GM18502 (cell line): ENCODE data around the gene SYNDIG1.

Experiments
- ATAC-seq: cut with Tn5 transposase; IDR thresholded peaks from one replicate; pipeline ENCODE4 v1.9.1; 2021; ENCODE audit warnings: mild to moderate bottlenecking; ENCODE audit not compliant: unreplicated experiment, poor library complexity

Gene SYNDIG1

DNA sequence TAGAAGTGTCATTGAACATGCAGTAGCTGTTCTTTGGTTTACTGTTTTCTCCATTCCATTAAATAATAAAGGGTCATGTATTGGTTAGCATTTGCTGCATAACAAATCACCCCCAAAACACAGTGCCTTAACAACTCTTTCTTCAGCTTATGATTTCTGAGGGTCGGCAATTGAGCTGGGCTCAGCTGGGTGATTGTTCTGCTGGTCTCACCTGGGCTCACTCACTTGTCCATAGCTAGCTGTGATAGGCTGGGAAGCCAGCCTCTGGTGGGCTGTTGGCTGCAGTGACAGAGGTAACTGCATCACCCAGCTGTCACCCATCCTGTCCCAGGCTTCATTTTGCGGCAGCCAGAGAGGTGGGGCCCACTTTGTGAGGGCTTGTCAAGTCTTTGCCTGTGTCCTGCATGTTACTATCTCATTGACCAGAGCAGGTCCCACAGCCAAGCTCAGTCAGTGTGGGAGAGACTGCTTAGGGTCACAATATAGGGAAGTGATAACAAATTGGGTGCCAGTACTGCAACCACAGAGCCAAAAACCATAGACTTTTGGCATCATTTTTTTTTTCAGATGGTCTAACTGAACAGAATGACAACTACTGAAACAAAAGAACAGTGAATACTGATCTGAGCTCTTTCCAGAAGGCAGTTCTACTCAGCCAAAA lies 76.9 kb downstream of the SYNDIG1 start:
- no peak for ATAC-seq

DNA sequence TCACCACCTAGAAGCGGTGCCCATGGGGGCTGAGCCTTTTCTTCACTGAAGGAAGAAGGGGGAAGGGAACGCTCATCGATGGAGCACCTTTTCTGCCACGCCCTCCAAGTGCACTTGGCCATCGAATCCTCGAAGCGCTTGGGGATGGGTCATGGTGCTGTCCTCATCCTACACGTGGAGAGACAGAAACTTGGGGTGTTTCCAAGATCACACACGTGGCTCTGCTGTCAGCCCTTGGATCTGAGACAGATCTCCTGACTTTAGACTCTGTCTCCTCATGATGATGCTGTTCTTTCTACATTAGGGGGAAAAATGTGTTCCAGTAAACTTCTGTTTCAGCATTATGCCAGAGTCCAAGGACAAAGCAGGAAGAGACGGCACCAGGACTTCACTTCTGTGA lies 78.5 kb downstream of the SYNDIG1 start:
- no peak for ATAC-seq

DNA sequence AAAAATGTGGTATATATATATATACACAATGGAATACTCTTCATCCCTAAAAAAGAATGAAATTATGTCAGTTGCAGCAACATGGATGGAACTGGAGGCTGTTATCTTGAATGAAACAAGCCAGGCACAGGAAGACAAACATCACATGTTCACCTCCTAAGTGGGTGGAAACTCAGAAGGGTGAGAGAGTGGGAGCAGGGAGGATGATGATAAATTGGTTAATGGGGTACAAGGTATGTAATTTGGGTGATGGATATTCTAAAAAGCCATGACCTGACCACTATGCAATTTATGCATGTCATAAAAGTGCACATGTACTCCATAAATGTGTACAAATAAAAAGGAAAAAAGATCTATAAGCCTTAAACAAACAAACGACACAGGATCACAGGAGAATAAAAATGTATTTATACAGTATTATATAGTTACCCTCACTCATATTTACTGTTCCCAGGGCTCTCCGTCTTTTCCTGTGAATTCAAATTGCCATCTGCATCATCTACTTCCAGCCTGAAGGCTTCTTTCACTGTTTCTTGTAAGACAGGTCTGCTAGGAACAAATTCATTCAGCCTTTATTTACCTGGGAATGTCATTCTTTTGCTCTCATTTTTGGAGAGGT lies 89.8 kb downstream of the SYNDIG1 start:
- no peak for ATAC-seq

DNA sequence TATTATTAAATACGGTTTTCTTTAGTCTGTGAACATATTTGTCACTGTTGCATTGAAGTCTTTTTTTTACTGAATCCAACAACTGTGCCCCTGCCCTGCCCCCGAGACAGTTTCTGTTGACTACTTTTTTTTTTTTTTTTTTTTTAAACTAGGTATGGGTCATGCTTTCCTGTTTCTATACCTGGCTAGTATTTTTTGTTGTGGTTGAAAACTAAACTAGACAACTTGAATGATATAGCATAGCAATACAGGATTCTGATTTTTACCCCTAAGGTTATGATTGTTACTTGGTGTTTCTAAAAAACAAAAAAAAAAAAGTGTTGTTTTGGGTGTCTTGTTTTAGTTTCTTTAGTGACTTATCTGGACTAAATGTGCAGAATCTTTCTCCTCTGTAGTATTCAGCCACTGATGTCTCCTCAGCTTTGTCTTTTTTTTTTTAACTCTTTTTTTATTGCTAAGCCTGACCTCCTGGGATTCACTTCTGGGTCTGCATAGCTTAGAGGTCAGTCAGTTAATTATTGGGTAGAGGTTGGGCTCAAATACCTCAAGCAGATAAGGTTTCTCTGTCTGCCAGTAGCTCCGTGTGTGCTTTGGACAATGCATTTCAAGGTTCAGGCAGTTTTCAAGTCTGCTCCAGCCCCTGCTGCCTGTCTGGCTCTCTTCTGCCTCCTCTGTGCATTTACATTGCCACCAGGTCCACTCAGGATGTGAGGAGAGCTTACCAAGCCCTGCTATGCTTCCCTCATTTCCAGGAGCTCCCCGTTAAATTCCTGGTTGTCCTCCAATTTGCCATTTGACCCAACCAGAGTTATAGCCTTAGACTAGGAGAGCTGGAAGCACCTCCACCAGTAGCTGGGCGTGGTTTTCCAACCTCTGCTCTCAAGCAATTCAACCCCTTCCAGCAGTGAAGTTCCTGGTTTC lies 91.4 kb downstream of the SYNDIG1 start:
- ATAC-seq = no peak

DNA sequence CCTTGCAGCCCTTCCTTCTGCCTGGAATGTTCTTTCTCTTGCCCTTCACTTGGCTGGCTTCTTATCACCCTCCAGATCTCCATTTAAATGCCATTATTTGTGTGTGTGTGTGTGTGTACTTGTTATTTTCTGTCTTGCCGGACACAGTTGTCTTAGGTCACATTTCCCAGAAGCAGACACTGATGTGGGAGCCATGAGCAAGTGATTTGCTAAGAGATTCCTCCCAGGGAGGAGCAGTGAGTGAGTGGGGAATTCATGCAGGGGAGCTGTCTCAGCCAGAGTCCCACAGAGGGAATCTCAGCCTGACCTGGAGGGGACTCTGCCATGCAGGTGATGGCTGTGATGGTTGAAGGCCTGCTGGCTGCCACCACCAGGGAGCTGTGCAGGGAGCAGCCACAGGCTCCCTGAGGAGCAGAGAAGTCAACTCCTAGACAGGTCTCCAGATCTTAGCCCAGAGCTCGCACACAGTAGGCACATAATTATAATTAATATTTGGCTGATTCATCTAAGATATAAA lies 96.5 kb downstream of the SYNDIG1 start:
- no peak for ATAC-seq

DNA sequence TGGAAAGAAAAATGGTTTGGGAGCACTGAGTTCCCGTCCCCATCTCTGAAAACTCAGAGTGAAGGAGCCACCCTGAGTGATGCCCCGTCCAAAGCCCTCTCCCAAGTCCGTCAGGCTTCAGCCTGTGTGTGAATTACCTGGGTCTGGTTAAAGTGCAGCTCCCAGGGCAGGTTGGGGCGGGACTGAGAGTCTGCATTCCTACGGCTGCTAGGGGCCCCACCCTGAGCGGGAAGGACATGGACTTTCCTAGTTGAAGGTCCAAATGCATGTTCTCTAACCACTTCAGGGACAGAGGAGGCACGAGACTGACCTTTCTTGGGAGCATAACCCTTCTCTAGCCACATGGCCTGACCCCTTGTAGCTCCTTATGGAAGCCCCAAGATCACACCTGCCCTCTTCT lies 97.2 kb downstream of the SYNDIG1 start:
- no peak for ATAC-seq

DNA sequence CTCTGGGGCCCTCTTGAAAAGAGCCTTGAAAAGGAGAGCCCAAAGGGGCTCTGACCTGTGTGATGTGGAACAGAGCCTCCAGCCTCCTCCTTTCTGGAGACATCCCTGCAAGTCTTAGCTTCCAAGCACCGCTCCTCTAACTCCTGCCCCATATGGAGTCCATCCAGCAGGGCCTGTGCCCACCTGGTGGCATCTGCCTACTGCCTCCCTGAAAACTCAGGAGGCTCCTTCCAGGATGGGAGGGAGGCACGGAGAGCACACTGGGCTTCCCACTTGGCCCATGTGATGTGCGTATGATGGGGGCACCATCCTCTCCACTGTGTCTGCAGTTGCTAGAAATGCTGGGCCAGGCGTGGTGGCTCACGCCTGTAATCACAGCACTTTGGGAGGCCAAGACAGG lies 98.1 kb downstream of the SYNDIG1 start:
- no peak for ATAC-seq

DNA sequence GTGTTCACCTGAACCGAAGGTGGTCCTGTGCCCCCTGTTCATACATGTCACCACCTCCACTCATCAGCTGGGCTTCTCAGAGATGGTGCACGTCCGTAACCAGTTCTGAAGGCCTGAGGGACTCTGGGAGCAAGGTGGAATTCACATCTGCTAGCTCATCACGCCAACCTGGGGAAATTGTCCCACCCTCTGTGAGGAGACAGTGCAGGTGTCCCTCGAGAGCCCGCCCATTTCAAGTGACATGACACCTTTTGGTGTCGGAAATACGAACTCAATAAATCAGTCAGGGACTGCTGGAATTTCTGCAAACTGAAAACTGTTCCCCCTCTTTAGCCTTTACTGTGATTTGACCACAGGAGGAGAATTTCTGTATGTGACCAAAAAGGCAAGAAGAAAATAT lies 99.4 kb downstream of the SYNDIG1 start:
- ATAC-seq = no peak

DNA sequence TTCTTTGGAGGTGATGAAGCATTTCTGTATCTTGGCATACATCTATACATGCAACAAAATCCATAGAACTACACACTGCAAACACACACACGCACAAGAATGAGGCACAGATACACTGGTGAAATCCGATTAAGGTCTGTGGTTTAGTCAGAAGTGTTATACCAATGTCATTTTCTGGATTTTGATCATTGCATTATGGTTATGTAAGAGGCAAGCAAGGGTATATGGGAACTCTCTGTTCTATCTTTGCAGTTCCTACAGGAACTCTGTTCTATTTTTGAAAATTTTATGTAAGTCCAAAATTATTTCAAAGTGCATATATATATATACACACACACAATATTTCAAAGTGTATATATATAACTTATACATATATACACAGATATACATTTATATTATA lies 101.7 kb downstream of the SYNDIG1 start:
- no peak for ATAC-seq

DNA sequence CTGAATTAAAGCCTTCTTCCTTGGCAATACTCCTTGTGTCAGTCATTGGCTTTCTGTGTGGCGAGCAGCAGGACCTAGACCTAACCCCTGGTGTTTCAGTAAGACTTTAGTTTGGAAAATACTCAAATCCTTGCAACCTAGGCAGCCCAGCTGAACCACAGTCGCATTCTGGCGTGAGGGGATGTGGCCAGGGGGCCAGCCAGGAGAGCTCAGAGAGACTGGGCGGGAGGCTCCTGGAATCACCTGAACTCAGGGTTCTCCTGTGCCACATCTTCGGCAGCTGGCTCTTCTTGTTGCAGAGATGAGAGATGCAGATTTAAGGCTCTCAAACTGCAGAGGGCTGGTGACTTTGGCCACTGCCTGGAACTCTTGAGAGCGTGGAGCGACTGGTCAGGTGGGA lies 102.7 kb downstream of the SYNDIG1 start:
- no peak for ATAC-seq

DNA sequence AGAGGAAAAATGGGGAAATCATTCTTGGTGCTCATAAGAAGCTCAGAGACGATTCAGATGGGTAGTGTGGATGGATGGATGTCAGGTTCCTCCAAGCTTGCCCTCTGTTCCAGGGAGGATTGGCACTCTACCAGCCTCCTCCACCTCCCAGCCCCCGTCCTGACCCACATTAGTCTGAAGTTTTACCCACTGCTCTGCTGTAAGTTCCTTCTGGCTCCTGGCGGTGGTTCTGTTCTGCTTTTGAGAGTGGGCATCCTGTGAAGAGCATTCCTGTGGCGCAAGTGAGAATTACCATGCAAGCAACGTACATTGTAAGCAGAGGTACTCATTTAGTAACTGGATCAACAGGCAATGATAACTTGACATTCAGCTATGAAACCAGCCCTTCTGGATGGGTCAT lies 103.4 kb downstream of the SYNDIG1 start:
- no peak for ATAC-seq

DNA sequence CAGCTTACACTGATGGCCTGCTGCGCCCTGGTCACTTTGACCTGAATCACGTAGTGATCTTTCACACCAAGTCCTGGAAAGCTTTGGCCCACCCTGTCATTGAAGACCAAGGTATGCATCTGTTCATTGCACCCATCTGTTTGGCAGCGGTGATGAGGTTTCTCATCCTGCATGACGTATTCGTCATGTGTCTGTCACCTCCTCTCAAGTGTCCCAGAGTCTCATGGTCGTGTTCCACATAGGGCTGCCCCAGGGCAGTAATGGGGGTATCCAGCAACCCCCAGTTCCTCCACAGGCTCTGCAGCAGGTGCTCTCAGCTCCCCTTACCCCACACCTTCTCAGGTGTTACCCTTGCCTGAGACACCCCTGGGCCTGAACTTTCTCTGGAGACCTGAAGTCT lies 104.1 kb downstream of the SYNDIG1 start:
- no peak for ATAC-seq

DNA sequence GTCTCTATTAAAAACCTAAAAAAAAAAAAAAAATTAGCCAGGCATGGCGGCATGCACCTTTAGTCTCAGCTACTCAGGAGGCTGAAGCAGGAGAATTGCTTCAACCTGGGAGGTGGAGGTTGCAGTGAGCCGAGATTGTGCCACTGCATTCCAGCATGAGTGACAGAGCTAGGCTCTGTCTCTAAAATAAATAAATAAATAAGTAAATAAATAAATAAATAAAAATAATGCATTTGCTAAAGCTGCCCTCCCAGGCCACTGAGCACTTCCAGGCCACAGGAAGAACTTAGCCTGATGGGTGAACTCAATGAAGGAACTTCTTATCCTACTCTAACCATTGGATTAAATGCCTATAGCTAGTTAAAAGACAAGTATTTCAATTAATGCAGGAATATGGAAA lies 104.9 kb downstream of the SYNDIG1 start:
- no peak for ATAC-seq

DNA sequence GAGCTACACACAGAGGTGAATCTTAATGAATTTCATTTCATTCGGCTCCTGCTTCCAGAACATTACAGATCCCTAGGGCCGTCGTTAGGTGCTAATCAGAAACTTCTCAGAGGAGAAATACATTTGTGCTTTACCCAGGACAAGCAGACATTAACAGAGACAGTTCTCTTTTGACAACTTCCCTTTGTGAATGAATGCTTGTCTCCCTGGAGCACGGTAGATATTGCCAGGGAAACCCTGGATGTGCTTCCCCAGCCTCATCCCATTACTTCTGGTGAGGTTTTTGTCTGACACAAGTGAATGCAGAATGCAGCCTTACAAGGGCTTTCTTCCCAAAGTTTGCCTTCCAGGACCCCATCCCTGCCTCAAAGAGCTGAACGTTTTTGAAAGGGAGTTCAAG lies 105.4 kb downstream of the SYNDIG1 start:
- no peak for ATAC-seq

DNA sequence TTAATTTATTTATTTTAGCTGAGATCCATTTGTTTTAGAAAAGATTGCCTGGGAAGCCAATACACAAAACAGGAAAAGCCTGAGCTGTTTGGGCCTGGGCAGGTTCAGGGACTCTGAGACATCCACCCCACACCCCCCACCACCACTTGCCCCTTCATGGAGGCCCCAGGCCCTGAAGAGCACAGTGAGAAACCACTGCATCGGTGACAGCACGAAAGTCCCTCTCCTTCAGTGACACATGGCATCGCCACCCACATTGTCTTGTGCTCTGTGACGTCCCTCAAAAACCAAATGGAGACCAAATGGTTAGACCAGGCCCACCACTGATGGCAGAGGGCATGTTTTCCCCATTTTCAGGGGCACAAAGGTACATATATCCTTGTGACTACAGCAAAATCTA lies 106.4 kb downstream of the SYNDIG1 start:
- ATAC-seq = no peak

DNA sequence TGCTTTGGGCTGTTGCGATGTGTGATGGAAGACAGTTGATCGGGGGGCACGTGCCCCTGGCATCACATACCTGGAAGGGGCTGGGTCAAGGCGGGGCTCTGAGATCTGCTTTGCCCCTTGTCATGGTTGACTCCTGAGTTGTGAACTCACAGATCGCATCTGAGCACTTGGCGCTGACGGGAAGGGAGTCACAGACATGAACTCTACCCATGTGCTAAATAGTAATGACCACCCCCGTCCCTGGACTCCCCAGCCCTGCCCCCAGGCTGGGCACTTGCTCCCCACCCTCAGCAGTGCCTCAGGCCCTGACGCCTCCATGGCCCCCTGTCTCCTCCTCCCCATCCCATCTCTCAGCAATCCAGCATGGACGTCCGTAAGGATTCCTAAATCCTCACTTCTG lies 107.0 kb downstream of the SYNDIG1 start:
- ATAC-seq = no peak

DNA sequence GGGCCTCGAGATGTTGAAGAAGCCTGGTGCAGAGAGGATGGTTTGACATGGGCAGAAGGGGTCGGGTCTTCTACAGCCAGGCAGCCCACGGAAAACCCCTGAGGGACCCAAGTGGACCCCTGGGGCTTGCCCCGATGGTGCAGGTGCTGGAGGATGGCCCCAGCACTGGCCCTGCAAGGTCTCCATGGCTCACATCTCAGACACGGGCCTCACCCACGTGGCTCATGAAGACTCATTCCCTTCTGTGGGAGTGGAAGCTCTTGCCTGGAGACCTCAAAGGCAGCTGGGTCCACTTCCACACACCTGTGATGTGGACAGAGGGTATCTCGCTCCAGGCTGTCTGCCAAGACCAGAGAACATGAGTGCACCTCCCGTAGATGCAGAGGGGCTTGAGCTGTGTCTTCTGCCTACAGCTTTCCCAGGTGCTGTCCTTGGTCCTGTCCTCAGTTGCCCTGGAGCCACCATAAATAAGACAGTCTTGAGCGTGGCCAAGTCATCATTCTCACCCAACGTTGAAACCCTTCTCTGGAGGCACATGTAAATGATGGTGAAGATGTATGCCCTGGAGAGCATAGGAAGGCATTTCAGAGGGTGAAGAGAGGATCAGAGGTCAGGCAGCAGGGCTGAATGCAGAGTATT lies 108.0 kb downstream of the SYNDIG1 start:
- ATAC-seq = no peak

DNA sequence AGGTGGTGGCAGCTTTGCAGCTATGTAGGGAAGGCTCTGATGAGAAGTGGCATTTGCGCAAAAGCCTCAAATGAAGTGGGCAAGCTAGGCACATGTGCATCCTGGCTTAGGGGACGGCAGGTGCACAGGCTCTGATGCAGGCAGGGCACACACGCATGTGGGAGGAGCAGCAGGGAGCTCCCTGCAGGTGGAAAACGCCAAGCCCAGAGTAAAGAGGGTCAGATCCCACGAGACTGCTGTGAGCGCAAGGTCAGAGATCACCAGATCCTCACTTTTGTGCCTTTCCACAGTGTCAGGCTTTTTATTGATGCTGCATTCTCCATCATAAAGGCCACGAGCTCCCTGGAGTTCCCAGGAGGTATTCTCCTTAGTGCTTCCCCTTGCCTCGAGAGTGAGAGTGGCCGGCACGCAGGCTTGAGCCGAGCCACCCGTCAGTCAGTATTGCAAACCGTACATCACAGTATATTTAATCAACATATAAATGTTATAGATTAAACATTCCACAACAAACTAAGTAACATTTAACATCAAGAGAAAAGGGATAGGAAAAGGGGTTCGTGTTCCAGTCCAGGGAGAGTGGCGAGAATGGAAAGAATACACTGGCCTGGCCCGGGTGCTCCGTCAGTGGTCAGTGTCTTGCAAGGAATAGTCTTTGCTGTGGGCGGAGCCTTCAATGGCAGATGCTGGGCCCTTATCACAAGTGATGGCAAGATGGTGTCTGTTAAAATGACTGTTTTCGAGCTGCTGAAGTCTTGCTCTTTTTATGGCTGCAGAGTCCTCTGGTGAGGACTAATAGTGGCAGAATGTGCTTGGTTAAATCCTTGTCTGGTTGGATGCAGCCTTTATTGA lies 109.4 kb downstream of the SYNDIG1 start:
- no peak for ATAC-seq

DNA sequence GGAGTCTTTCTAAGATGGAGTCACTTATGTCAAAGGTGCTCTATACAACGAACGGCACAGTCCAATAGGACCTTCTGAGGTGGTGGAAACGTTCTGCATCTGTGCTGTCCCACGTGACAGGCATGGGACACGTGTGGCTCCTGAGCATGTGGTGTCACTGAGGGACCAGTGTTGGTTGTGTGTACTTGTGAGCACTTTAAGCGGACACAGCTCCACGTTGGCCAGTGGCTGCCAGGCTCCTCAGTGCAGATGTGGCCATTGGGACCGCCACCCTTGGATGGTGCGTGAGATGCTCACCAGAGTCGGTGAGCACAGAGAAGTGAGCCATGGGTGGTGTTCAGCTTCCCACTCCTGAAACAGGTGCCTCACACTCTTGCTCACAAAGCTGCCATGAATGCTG lies 110.0 kb downstream of the SYNDIG1 start:
- no peak for ATAC-seq

DNA sequence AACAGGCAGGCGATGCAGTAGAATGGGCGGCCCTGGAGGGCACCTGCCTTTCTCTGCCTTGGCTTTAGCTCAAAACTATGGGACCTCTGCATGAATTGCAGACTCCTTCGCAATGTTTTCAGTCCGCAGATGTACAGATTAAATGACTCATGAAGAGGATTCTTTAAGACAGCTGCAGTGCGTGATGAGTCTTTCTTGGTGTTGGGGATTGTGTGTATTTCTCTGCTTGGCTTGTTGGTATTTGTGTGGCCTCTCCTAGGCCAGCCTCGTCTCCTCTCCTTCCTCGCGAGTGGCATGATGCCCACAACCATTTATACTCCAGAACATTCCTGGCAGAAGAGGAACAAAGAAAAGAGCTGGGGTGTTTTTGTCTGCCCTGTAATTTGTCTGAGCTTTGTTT lies 110.6 kb downstream of the SYNDIG1 start:
- ATAC-seq = no peak
